HEK293 (cell line): Measurements from ENCODE around the gene EXOSC9.

Experiments used
- CTCF ChIA-PET: fragments of 350-600 bp; formaldehyde crosslinking; extraction: SDS; loops from one replicate; lab custom pipeline; 2021; ENCODE audit warnings: antibody characterized with exemption; lab: Yijun Ruan, JAX
- POLR2A ChIA-PET: fragments of 300-600 bp; formaldehyde crosslinking; extraction: SDS; loops from one replicate; lab custom pipeline; 2020; ENCODE audit warnings: antibody characterized with exemption, inconsistent platforms; lab: Yijun Ruan, JAX
- H3K27ac ChIP-seq: fragments of 200-500 bp; sonication (Bioruptor generic); 2 replicates; pipeline ENCODE4 v1.5.1; 2014; ENCODE audit warnings: low read depth, low read length, control low read depth, inconsistent platforms; ENCODE audit errors: extremely low read depth
- H3K36me3 ChIP-seq, 2 experiments: fragments of 200-500 bp in 1 of 2; sonication (Bioruptor generic) in 1 of 2; 1 replicate in 1 of 2; 2 replicates in 1 of 2; pipeline ENCODE4 v1.5.1; 2014 to 2017; ENCODE audit warnings: inconsistent platforms in 2 of 2, low read length in 2 of 2; ENCODE audit not compliant: control insufficient read depth in 2 of 2, insufficient read depth in 1 of 2
- H3K4me1 ChIP-seq: fragments of 200-500 bp; sonication (Bioruptor generic); 2 replicates; pipeline ENCODE4 v1.5.1; 2014; ENCODE audit warnings: mild to moderate bottlenecking, low read length, inconsistent platforms; ENCODE audit not compliant: control insufficient read depth, insufficient read depth
- H3K4me3 ChIP-seq: 2 replicates; pipeline ENCODE4 v1.5.1; 2011; ENCODE audit warnings: low read depth, mild to moderate bottlenecking, control low read depth, low read length, moderate library complexity
- H3K9me3 ChIP-seq: fragments of 200-500 bp; sonication (Bioruptor generic); 2 replicates; pipeline ENCODE4 v1.5.1; 2014; ENCODE audit warnings: low read depth, low read length, inconsistent platforms; ENCODE audit not compliant: control insufficient read depth, insufficient read depth
- BCL11A ChIP-seq: fragments of 450-650 bp; formaldehyde crosslinking; IDR thresholded peaks from 2 replicates; pipeline ENCODE4 v1.5.1; 2016; ENCODE audit warnings: low read depth, missing biosample characterization, missing genetic modification characterization
- HOXA7 ChIP-seq: sonication (generic); formaldehyde crosslinking; IDR thresholded peaks from 2 replicates; pipeline ENCODE4 v1.8.1; 2022; ENCODE audit warnings: missing genetic modification reagents, borderline replicate concordance
- HOXD13 ChIP-seq: sonication (generic); formaldehyde crosslinking; IDR thresholded peaks from 2 replicates; pipeline ENCODE4 v1.8.0; 2022; ENCODE audit warnings: missing genetic modification reagents, borderline replicate concordance
- INSM2 ChIP-seq: fragments of 450-650 bp; formaldehyde crosslinking; IDR thresholded peaks from 2 replicates; pipeline ENCODE4 v1.5.1; 2016; ENCODE audit warnings: missing biosample characterization, missing genetic modification characterization
- SCRT2 ChIP-seq: fragments of 450-650 bp; formaldehyde crosslinking; IDR thresholded peaks from 2 replicates; pipeline ENCODE4 v1.5.1; 2016; ENCODE audit warnings: missing biosample characterization, missing genetic modification characterization
- ZBTB48 ChIP-seq: fragments of 450-650 bp; formaldehyde crosslinking; IDR thresholded peaks from 2 replicates; pipeline ENCODE4 v1.5.1; 2016; ENCODE audit warnings: missing biosample characterization, missing genetic modification characterization
- ZBTB8A ChIP-seq: fragments of 450-650 bp; formaldehyde crosslinking; IDR thresholded peaks from 2 replicates; pipeline ENCODE4 v1.5.1; 2016; ENCODE audit warnings: missing biosample characterization, missing genetic modification characterization
- ZNF18 ChIP-seq: fragments of 450-650 bp; formaldehyde crosslinking; IDR thresholded peaks from 2 replicates; pipeline ENCODE4 v1.5.1; 2016; ENCODE audit warnings: missing biosample characterization, missing genetic modification characterization
- ZNF223 ChIP-seq: fragments of 450-650 bp; formaldehyde crosslinking; IDR thresholded peaks from 2 replicates; pipeline ENCODE4 v1.5.1; 2016; ENCODE audit warnings: missing biosample characterization, missing genetic modification characterization
- ZNF292 ChIP-seq: fragments of 450-650 bp; formaldehyde crosslinking; IDR thresholded peaks from 2 replicates; pipeline ENCODE4 v1.5.1; 2016; ENCODE audit warnings: low read depth, missing biosample characterization, missing genetic modification characterization, borderline replicate concordance
- ZNF335 ChIP-seq: fragments of 450-650 bp; formaldehyde crosslinking; conservative IDR thresholded peaks from 2 replicates; pipeline ENCODE4 v1.5.1; 2016; ENCODE audit warnings: missing biosample characterization, missing genetic modification characterization
- ZNF596 ChIP-seq: fragments of 450-650 bp; IDR thresholded peaks from 2 replicates; pipeline ENCODE4 v1.5.0; 2018; ENCODE audit warnings: missing biosample characterization, mild to moderate bottlenecking, missing genetic modification characterization, moderate library complexity
- ZNF670 ChIP-seq: fragments of 450-650 bp; formaldehyde crosslinking; IDR thresholded peaks from 2 replicates; pipeline ENCODE4 v1.5.1; 2016; ENCODE audit warnings: missing biosample characterization, missing genetic modification characterization, low read depth
- ZNF701 ChIP-seq: fragments of 450-650 bp; formaldehyde crosslinking; IDR thresholded peaks from 2 replicates; pipeline ENCODE4 v1.5.1; 2016; ENCODE audit warnings: missing biosample characterization, missing genetic modification characterization
- ZNF747 ChIP-seq: fragments of 450-650 bp; formaldehyde crosslinking; IDR thresholded peaks from 2 replicates; pipeline ENCODE4 v1.5.1; 2016; ENCODE audit warnings: missing biosample characterization, missing genetic modification characterization
- ZNF768 ChIP-seq: fragments of 450-650 bp; formaldehyde crosslinking; IDR thresholded peaks from 2 replicates; pipeline ENCODE4 v1.5.1; 2018; ENCODE audit warnings: missing biosample characterization, mild to moderate bottlenecking, missing genetic modification characterization
- ZNF837 ChIP-seq: fragments of 450-650 bp; formaldehyde crosslinking; IDR thresholded peaks from 2 replicates; pipeline ENCODE4 v1.5.1; 2016; ENCODE audit warnings: missing biosample characterization, missing genetic modification characterization
- TF ChIP-seq, protein P1 (sequence below): fragments of 450-650 bp; formaldehyde crosslinking; IDR thresholded peaks from 2 replicates; pipeline ENCODE4 v1.5.1; 2016; ENCODE audit warnings: missing biosample characterization, missing genetic modification characterization

Gene EXOSC9

DNA sequence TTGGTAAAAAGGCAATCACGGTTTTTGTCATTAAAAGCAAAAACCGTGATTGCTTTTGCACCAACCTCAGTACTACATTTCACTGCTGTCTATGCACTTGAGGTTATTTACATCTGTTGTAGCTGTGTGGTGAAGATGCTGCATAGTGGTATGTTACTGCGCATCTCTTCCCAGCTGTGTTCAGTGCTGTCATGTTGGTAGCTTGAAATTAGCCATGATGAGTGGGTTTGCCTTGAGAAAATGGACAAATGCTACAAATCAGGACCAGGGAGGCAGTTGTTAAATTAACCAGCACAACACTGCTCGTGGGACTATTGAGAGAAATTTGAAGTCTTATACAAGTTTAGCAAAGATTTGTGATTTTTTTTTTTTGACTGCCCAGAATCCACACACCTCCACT, 34.0 kb upstream of the EXOSC9 start:
- ChIA-PET POLR2A (no interaction called here), CTCF (no interaction called here)
- TF ChIP-seq BCL11A (tag by site-specific recombination) (no peak), ZNF701 (tag by site-specific recombination) (no peak), ZBTB48 (tag by site-specific recombination) (no peak), ZNF670 (tag by site-specific recombination) (no peak), ZNF596 (tag by site-specific recombination) (no peak), ZBTB8A (tag by site-specific recombination) (no peak), ZNF18 (tag by site-specific recombination) (no peak), HOXA7 (no peak), ZNF292 (tag by site-specific recombination) (no peak)
- Histone ChIP-seq H3K4me1 (no peaks in the 10 kb centered on the region), H3K36me3 (no peaks in the 10 kb centered on the region), H3K4me3 (no peak overlapping the region), H3K9me3 (no peaks in the 10 kb centered on the region), H3K27ac (no peak overlapping the region)

DNA sequence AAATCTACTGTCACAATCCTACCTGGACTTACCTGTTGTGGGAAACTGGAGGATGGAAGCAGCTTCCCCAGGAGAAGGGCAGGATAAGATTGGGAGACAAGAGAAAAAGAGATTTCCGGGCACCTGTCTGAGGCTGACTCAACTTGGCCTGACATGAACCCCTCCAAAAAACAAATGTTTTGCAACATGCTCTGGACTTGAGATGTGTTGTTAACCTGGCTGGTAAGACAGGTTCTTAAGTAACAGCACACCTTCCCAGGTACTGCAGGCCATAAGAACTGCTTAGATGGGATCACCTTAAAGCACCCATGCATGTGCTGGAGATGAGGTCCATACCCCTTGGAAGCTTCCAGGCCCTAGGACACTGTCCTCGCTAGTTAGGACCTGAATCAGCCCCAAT, 31.8 kb upstream of the EXOSC9 start:
- TF ChIP-seq ZNF768 (tag by site-specific recombination) (no peak), SCRT2 (tag by site-specific recombination) (no peak), ZNF837 (tag by site-specific recombination) (no peak), ZNF335 (tag by site-specific recombination) (no peak)
- no peak overlapping the region for H3K27ac ChIP-seq
- no peak overlapping the region for H3K4me3 ChIP-seq
- ChIA-PET CTCF (no interaction called here), POLR2A (no interaction called here)
- no peaks in the 10 kb centered on the region for H3K36me3 ChIP-seq
- no peaks in the 10 kb centered on the region for H3K9me3 ChIP-seq
- no peaks in the 10 kb centered on the region for H3K4me1 ChIP-seq

GRCh38 chr4:121771869-121772268, 29.3 kb upstream of the EXOSC9 start:
- H3K36me3 ChIP-seq, result no peaks in the 10 kb centered on the region
- no peaks in the 10 kb centered on the region for H3K4me1 ChIP-seq
- no peak overlapping the region for H3K27ac ChIP-seq
- POLR2A ChIA-PET, result no interaction called here
- no peak overlapping the region for H3K4me3 ChIP-seq
- CTCF ChIA-PET, result no interaction called here
- TF ChIP-seq HOXD13, result no peak
- no peak for TF ChIP-seq ZNF747 (tag by site-specific recombination)
- no peak for TF ChIP-seq ZNF223
- TF ChIP-seq, protein P1, sequence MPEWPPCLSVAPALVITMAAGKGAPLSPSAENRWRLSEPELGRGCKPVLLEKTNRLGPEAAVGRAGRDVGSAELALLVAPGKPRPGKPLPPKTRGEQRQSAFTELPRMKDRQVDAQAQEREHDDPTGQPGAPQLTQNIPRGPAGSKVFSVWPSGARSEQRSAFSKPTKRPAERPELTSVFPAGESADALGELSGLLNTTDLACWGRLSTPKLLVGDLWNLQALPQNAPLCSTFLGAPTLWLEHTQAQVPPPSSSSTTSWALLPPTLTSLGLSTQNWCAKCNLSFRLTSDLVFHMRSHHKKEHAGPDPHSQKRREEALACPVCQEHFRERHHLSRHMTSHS (tag by site-specific recombination), result no peak
- no peak for TF ChIP-seq INSM2
- no peaks in the 10 kb centered on the region for H3K9me3 ChIP-seq
